LNCaP clone FGC (cell line): ENCODE data around the gene MCM6.

Source experiments
- DNase-seq: peaks from one replicate; pipeline ENCODE4 v3.0.0-alpha.2; 2011; ENCODE audit warnings: low read depth
- H3K4me3 ChIP-seq: 2 replicates; pipeline ENCODE4 v1.5.1; 2011; ENCODE audit warnings: mild to moderate bottlenecking, low read depth, low read length, control low read depth
- CTCF ChIP-seq: IDR thresholded peaks from 2 replicates; pipeline ENCODE4 v1.5.1; 2012; ENCODE audit warnings: mild to moderate bottlenecking; ENCODE audit not compliant: control insufficient read depth, insufficient read depth; ENCODE audit errors: extremely low read depth

The MCM6 gene

GRCh38 chr2:135876066-135876711 lies at the start of gene MCM6:
Gene MCM6, minus strand, starts transcription at chr2:135876443. Its CDS starts 78 bp downstream, at chr2:135876365.
- no peak for TF ChIP-seq CTCF
- peak; percentile 94 for DNase-seq
- H3K4me3 ChIP-seq, result peak within 1 kb of the TSS; percentile 69

- no peak for TF ChIP-seq CTCF
- no peak for DNase-seq
- no peak overlapping the region for H3K4me3 ChIP-seq
Observed at GRCh38 chr2:135925571-135925970, 49.3 kb upstream of the MCM6 start.

GRCh38 chr2:135916207-135916606 lies 40.0 kb upstream of the MCM6 start:
- peak; percentile 40; the same call in 1 of the 2 replicates for TF ChIP-seq CTCF
- DNase-seq, result no peak
- H3K4me3 ChIP-seq, result no peak overlapping the region

GRCh38 chr2:135914485-135914884 lies 38.2 kb upstream of the MCM6 start:
- DNase-seq, result no peak
- TF ChIP-seq CTCF, result no peak
- no peak overlapping the region for H3K4me3 ChIP-seq

- DNase-seq, result no peak
- TF ChIP-seq CTCF, result peak; percentile 56
- H3K4me3 ChIP-seq, result no peak overlapping the region
Observed at GRCh38 chr2:135913727-135914365, 37.6 kb upstream of the MCM6 start.

GRCh38 chr2:135909976-135910375 lies 33.7 kb upstream of the MCM6 start:
- no peak for DNase-seq
- no peak for TF ChIP-seq CTCF
- no peak overlapping the region for H3K4me3 ChIP-seq
